OCI-LY3 (cell line): ENCODE results near the gene COX6B2.

ENCODE experiments used
- CTCF ChIP-seq: fragments of 200-600, 300-600 bp; sonication (generic); IDR thresholded peaks from 2 replicates; pipeline ENCODE4 v1.5.1; 2014; ENCODE audit warnings: antibody characterized with exemption, low read length, low read depth
- EZH2phosphoT487 ChIP-seq: fragments of 200-600 bp; shearing (Covaris generic); IDR thresholded peaks from 2 replicates; pipeline ENCODE4 v1.6.1; 2018; ENCODE audit warnings: antibody characterized with exemption, mixed run types, low read depth

GRCh38 chr19:55333870-55334269 lies 20.6 kb downstream of the COX6B2 start:
- TF ChIP-seq CTCF (no peak), EZH2phosphoT487 (no peak)
